Anterior cingulate cortex (tissue), 58 donors: ENCODE data around the gene CCDC85C.

Experiments
- DNase-seq, 58 donors: peaks; one replicate each; lab custom pipeline; 2025; lab: John Stamatoyannopoulos, UW

The CCDC85C gene

GRCh38 chr14:99548255-99548654 is 55.8 kb downstream of the CCDC85C start:
- peak in 2 of 58 donors; percentile 29 to 34 for DNase-seq

- DNase-seq = no peak
These were observed 57.6 kb downstream of the CCDC85C start for GRCh38 chr14:99546234-99546879.

GRCh38 chr14:99545586-99545985 is 58.4 kb downstream of the CCDC85C start:
- DNase-seq = no peak

- no peak for DNase-seq
These were observed 59.0 kb downstream of the CCDC85C start for GRCh38 chr14:99544991-99545390.

GRCh38 chr14:99543985-99544384 is 60.0 kb downstream of the CCDC85C start:
- DNase-seq = no peak

- DNase-seq = no peak
These were observed 60.6 kb downstream of the CCDC85C start for GRCh38 chr14:99543370-99543769.

GRCh38 chr14:99542566-99542965 is 61.4 kb downstream of the CCDC85C start:
- no peak for DNase-seq

- no peak for DNase-seq
These were observed 62.1 kb downstream of the CCDC85C start for GRCh38 chr14:99541677-99542470.

GRCh38 chr14:99541211-99541610 is 62.8 kb downstream of the CCDC85C start:
- no peak for DNase-seq

- DNase-seq = no peak
These were observed 63.6 kb downstream of the CCDC85C start for GRCh38 chr14:99540196-99541032.

- no peak for DNase-seq
These were observed 64.5 kb downstream of the CCDC85C start for GRCh38 chr14:99539491-99539890.

GRCh38 chr14:99538733-99539132 is 65.3 kb downstream of the CCDC85C start:
- DNase-seq = no peak

- no peak for DNase-seq
These were observed 65.7 kb downstream of the CCDC85C start for GRCh38 chr14:99538275-99538674.

- DNase-seq = no peak
These were observed 66.6 kb downstream of the CCDC85C start for GRCh38 chr14:99537399-99537798.

GRCh38 chr14:99535908-99536778 is 67.9 kb downstream of the CCDC85C start:
- no peak for DNase-seq

GRCh38 chr14:99535448-99535847 is 68.6 kb downstream of the CCDC85C start:
- DNase-seq = no peak

GRCh38 chr14:99534863-99535262 is 69.1 kb downstream of the CCDC85C start:
- peak in 45 of 58 donors; percentile 12 to 74 (median 44) for DNase-seq

- DNase-seq = peak in 1 of 58 donors; percentile 19
These were observed 69.7 kb downstream of the CCDC85C start for GRCh38 chr14:99534333-99534732.

- DNase-seq = no peak
These were observed 71.7 kb downstream of the CCDC85C start for GRCh38 chr14:99532310-99532709.
